GM12878 (cell line): ENCODE data around the gene PGAM2. TPM values are rescaled to one million over a fixed set of nuclear protein-coding genes. Genes with fewer than 3 reads are reported as not detected.

Source experiments
- ATAC-seq: fragments of 200-7000 bp; cut with Tn5 transposase; 3 replicates; pipeline ENCODE4 v1.9.1; 2020; ENCODE audit warnings: mild to moderate bottlenecking, moderate library complexity
- BruUV-seq: library from RNA; stranded (reverse); fragments of 400-500 nt; replicated peaks from 2 replicates; lab custom pipeline; 2021; lab: Mats Ljungman, UMichigan
- CTCF ChIA-PET: fragments of 300-600 bp; sonication (Branson Sonifier 250); formaldehyde crosslinking; extraction: SDS; loops from one replicate; lab custom pipeline; 2021; ENCODE audit warnings: inconsistent platforms; lab: Yijun Ruan, JAX
- POLR2A ChIA-PET: fragments of 350-600 bp; formaldehyde crosslinking; extraction: SDS; loops from one replicate; lab custom pipeline; 2021; ENCODE audit warnings: inconsistent platforms; lab: Charles Lee
- RAD21 ChIA-PET: fragments of 300-600 bp; sonication (Branson Sonifier 250); formaldehyde crosslinking; loops from one replicate; lab custom pipeline; 2023; ENCODE audit warnings: antibody characterized with exemption; ENCODE audit not compliant: unreplicated experiment; lab: Charles Lee
- SMC1A ChIA-PET: fragments of 300-600 bp; sonication (Branson Sonifier 250); formaldehyde crosslinking; loops from one replicate; lab custom pipeline; 2023; ENCODE audit not compliant: unreplicated experiment, uncharacterized antibody; lab: Charles Lee
- DNase-seq: peaks from one replicate; pipeline ENCODE4 v3.0.0-alpha.2; 2011; ENCODE audit warnings: low read depth, low spot score
- FAIRE-seq: peaks from 3 replicates; lab custom pipeline; 2011; peaks lifted over from hg19 to GRCh38; lab: Jason Lieb, UNC
- H2AFZ ChIP-seq: 2 replicates; pipeline ENCODE4 v1.6.0; 2011; ENCODE audit warnings: low read depth, low read length, control low read depth; ENCODE audit not compliant: control insufficient read depth
- H3K27ac ChIP-seq: 2 replicates; pipeline ENCODE4 v1.5.1; 2011; ENCODE audit warnings: control low read depth; ENCODE audit not compliant: control insufficient read depth, insufficient read depth
- H3K27me3 ChIP-seq, 2 experiments: replicated peaks in 1 of 2; 2 replicates each; pipeline versions ENCODE4 v1.6.0 to v1.6.1; 2011; ENCODE audit warnings: low read length in 1 of 2; ENCODE audit not compliant: control insufficient read depth in 2 of 2, insufficient read depth in 2 of 2
- H3K36me3 ChIP-seq, 2 experiments: 2 replicates each; pipeline ENCODE4 v1.5.1; 2011; ENCODE audit warnings: low read length in 1 of 2; ENCODE audit not compliant: control insufficient read depth in 2 of 2, insufficient read depth in 2 of 2
- H3K4me1 ChIP-seq: 2 replicates; pipeline ENCODE4 v1.6.1; 2011; ENCODE audit warnings: mild to moderate bottlenecking, low read length, moderate library complexity, mixed read lengths; ENCODE audit not compliant: control insufficient read depth, insufficient read depth
- H3K4me2 ChIP-seq: 2 replicates; pipeline ENCODE4 v1.6.0; 2011; ENCODE audit warnings: control low read depth; ENCODE audit not compliant: control insufficient read depth, insufficient read depth
- H3K4me3 ChIP-seq: fragments of 200-600 bp; sonication (generic); 2 replicates; pipeline ENCODE4 v1.5.1; 2016
- H3K79me2 ChIP-seq: 2 replicates; pipeline ENCODE4 v1.6.0; 2011; ENCODE audit warnings: low read length; ENCODE audit not compliant: control insufficient read depth, insufficient read depth
- H3K9ac ChIP-seq: 2 replicates; pipeline ENCODE4 v1.8.0; 2011; ENCODE audit warnings: low read length, control low read depth, mixed read lengths; ENCODE audit not compliant: control insufficient read depth, insufficient read depth
- H3K9me3 ChIP-seq: replicated peaks from 3 replicates; pipeline ENCODE4 v1.5.1; 2011; ENCODE audit warnings: mild to moderate bottlenecking, low read length; ENCODE audit not compliant: control insufficient read depth, insufficient read depth
- H4K20me1 ChIP-seq: 2 replicates; pipeline ENCODE4 v1.6.0; 2011; ENCODE audit not compliant: control insufficient read depth, insufficient read depth
- CTCF ChIP-seq, 3 experiments: IDR thresholded peaks in 2 of 3; conservative IDR thresholded peaks in 1 of 3; 2 replicates each; pipeline ENCODE4 v1.5.1; 2011; ENCODE audit warnings: low read depth in 3 of 3, low read length in 3 of 3, mild to moderate bottlenecking in 3 of 3, control low read depth in 2 of 3, moderate library complexity in 2 of 3, inconsistent platforms in 1 of 3, mixed read lengths in 1 of 3; ENCODE audit not compliant: control insufficient read depth in 2 of 3, insufficient read depth in 1 of 3; ENCODE audit errors: extremely low read depth in 1 of 3
- EED ChIP-seq: sonication (generic); IDR thresholded peaks from 2 replicates; pipeline ENCODE4 v1.6.1; 2016; ENCODE audit warnings: antibody characterized with exemption, low read depth
- JUND ChIP-seq: IDR thresholded peaks from 2 replicates; pipeline ENCODE4 v1.6.1; 2012; ENCODE audit warnings: low read depth, mild to moderate bottlenecking, low read length, improper control_type of control experiment, moderate library complexity
- KAT2A ChIP-seq: conservative IDR thresholded peaks from 2 replicates; pipeline ENCODE4 v1.6.1; 2011; ENCODE audit warnings: low read depth, low read length; ENCODE audit not compliant: control insufficient read depth
- NFXL1 ChIP-seq: fragments of 450-650 bp; IDR thresholded peaks from 2 replicates; pipeline ENCODE4 v1.6.1; 2017; ENCODE audit warnings: antibody characterized with exemption, mild to moderate bottlenecking, borderline replicate concordance
- PML ChIP-seq: IDR thresholded peaks from 2 replicates; pipeline ENCODE4 v1.6.1; 2012; ENCODE audit warnings: low read length, inconsistent platforms
- RCOR1 ChIP-seq: conservative IDR thresholded peaks from 2 replicates; pipeline ENCODE4 v1.6.1; 2012; ENCODE audit warnings: low read depth, low read length, improper control_type of control experiment
- WGBS: methylation state at CpG from one replicate; pipeline ENCODE4 v1.1.6; 2016; ENCODE audit warnings: low lambda C conversion rate; ENCODE audit not compliant: insufficient replicate concordance, insufficient coverage; ENCODE audit errors: missing lambda C conversion rate; 5-methylcytosine and 5-hydroxymethylcytosine counted together
- in situ Hi-C: fragments of 300-500 bp; cut with MboI; formaldehyde crosslinking; loops from 9 replicates; pipeline ENCODE4 v1.14.3; 2018; ENCODE audit warnings: mixed read lengths
- intact Hi-C: fragments of 100-400 bp; cut with micrococcal nuclease; formaldehyde crosslinking; loops from one replicate; pipeline ENCODE4 v1.14.2; 2022; ENCODE audit not compliant: unreplicated experiment
- polyA plus RNA-seq, 11 experiments: library from polyadenylated mRNA; depleted of rRNA in 4 of 11; unstranded in 6 of 11; stranded (reverse) in 5 of 11; fragments of >200 nt; fragmentation: Nextera tagmentation in 4 of 11; fragmentation: Illumina TruSeq in 1 of 11; extraction: Ambion mirVana in 4 of 11; extraction: Trizol in 1 of 11; gene quantifications; 1 replicate in 1 of 11; 2 replicates in 10 of 11; pipeline versions ENCODE4 v1.2.1 to v1.2.3, GENCODE V29; 2011 to 2016; ENCODE audit warnings: inconsistent platforms in 2 of 11, missing spikeins in 2 of 11, low read depth in 1 of 11
- total RNA-seq, 4 experiments: library from RNA; depleted of rRNA in 3 of 4; stranded (reverse); fragments of >200 nt in 3 of 4; fragmentation: Illumina TruSeq in 1 of 4; extraction: Trizol in 1 of 4; gene quantifications; 2 replicates each; pipeline versions ENCODE4 v1.2.1 to v1.2.3, GENCODE V29; 2013 to 2021
- TF ChIP-seq, protein P1 (sequence below): fragments of 450-650 bp; IDR thresholded peaks from 2 replicates; pipeline ENCODE4 v1.6.1; 2014; ENCODE audit warnings: mild to moderate bottlenecking
- TF ChIP-seq, protein P2 (sequence below): fragments of 450-650 bp; IDR thresholded peaks from 2 replicates; pipeline ENCODE4 v1.6.1; 2016; ENCODE audit warnings: mild to moderate bottlenecking, moderate library complexity, borderline replicate concordance
- TF ChIP-seq, protein P3 (sequence below): fragments of 450-650 bp; IDR thresholded peaks from 2 replicates; pipeline ENCODE4 v1.6.1; 2017; ENCODE audit warnings: borderline replicate concordance

PGAM2 gene
- total and polyA plus RNA-seq, 10 of the 15 experiments (the other 5 are each of a cell fraction or from before 2014, with no cell fraction given), result not detected

DNA sequence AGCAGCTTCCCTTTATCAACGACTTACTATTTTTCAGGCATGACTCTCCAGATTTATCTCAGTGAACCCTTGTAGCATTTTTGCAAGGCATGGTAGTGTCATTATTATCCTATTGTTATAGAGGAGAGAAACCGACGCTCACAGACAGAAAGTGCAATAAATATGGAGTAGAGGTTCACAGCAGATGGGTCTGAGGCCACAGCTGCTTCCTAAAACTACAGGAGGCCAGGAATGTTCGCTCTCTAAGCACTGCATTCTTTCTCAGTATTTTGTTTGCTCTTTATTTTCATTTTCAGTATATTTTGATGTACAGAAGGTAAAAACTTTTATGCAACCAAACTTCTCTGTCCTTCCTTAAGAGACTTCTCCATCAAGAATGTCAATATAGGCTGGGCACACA is 34.3 kb upstream of the PGAM2 start:
- H3K4me1 ChIP-seq, result peaks cover 14% of the 10 kb centered on the region
- TF ChIP-seq KAT2A (no peak), RCOR1 (no peak), PML (no peak), EED (no peak), JUND (no peak), NFXL1 (no peak), CTCF (IDR thresholded peaks at IDR 0.05 in 2 of 3, conservative IDR thresholded peaks at IDR 0.05 in 1 of 3; ENCODE audit: control insufficient read depth in 2 of 3, extremely low read depth in 1 of 3, insufficient read depth in 1 of 3, low read depth in 3 of 3, low read length in 3 of 3) (no peak)
- TF ChIP-seq, protein P1, sequence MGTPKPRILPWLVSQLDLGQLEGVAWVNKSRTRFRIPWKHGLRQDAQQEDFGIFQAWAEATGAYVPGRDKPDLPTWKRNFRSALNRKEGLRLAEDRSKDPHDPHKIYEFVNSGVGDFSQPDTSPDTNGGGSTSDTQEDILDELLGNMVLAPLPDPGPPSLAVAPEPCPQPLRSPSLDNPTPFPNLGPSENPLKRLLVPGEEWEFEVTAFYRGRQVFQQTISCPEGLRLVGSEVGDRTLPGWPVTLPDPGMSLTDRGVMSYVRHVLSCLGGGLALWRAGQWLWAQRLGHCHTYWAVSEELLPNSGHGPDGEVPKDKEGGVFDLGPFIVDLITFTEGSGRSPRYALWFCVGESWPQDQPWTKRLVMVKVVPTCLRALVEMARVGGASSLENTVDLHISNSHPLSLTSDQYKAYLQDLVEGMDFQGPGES, result no peak
- TF ChIP-seq, protein P2, sequence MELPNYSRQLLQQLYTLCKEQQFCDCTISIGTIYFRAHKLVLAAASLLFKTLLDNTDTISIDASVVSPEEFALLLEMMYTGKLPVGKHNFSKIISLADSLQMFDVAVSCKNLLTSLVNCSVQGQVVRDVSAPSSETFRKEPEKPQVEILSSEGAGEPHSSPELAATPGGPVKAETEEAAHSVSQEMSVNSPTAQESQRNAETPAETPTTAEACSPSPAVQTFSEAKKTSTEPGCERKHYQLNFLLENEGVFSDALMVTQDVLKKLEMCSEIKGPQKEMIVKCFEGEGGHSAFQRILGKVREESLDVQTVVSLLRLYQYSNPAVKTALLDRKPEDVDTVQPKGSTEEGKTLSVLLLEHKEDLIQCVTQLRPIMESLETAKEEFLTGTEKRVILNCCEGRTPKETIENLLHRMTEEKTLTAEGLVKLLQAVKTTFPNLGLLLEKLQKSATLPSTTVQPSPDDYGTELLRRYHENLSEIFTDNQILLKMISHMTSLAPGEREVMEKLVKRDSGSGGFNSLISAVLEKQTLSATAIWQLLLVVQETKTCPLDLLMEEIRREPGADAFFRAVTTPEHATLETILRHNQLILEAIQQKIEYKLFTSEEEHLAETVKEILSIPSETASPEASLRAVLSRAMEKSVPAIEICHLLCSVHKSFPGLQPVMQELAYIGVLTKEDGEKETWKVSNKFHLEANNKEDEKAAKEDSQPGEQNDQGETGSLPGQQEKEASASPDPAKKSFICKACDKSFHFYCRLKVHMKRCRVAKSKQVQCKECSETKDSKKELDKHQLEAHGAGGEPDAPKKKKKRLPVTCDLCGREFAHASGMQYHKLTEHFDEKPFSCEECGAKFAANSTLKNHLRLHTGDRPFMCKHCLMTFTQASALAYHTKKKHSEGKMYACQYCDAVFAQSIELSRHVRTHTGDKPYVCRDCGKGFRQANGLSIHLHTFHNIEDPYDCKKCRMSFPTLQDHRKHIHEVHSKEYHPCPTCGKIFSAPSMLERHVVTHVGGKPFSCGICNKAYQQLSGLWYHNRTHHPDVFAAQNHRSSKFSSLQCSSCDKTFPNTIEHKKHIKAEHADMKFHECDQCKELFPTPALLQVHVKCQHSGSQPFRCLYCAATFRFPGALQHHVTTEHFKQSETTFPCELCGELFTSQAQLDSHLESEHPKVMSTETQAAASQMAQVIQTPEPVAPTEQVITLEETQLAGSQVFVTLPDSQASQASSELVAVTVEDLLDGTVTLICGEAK, result no peak
- TF ChIP-seq, protein P3, sequence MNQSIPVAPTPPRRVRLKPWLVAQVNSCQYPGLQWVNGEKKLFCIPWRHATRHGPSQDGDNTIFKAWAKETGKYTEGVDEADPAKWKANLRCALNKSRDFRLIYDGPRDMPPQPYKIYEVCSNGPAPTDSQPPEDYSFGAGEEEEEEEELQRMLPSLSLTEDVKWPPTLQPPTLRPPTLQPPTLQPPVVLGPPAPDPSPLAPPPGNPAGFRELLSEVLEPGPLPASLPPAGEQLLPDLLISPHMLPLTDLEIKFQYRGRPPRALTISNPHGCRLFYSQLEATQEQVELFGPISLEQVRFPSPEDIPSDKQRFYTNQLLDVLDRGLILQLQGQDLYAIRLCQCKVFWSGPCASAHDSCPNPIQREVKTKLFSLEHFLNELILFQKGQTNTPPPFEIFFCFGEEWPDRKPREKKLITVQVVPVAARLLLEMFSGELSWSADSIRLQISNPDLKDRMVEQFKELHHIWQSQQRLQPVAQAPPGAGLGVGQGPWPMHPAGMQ, result no peak
- intact Hi-C loops, result no loop called here

More for the DNA sequence above, 34.3 kb upstream of the PGAM2 start:
- Histone ChIP-seq H3K79me2 (no peaks in the 10 kb centered on the region), H2AFZ (no peak overlapping the region), H3K4me3 (no peak overlapping the region), H3K4me2 (no peak overlapping the region), H3K27ac (no peak overlapping the region), H4K20me1 (no peaks in the 10 kb centered on the region), H3K27me3 (peaks cover 1 to 3% of the 10 kb centered on the region in 2 experiments; a peak in 1 of 4 replicates), H3K9ac (no peak overlapping the region), H3K36me3 (no peaks in the 10 kb centered on the region), H3K9me3 (no peaks in the 10 kb centered on the region)
- in situ Hi-C loops, result no loop called here
- FAIRE-seq (no peak), ATAC-seq (no peak), DNase-seq (no peak)
- CTCF ChIA-PET, result interaction anchor here (1.3 kb wide), 1 partner anchor 23 kb away, joined by 4 read pairs; no protein-coding TSS in a partner anchor
- SMC1A ChIA-PET, result interaction anchor here (1.2 kb wide), 1 partner anchor 18 kb away, joined by 3 read pairs; no protein-coding TSS in a partner anchor
- POLR2A ChIA-PET, result no interaction called here
- RAD21 ChIA-PET, result no interaction called here
- no TSS peak for BruUV-seq
- 14% methylated on average over 4 of the region's 4 CpGs for WGBS
